HepG2 (cell line): Measurements from ENCODE around the gene SLC22A5. TPM values are rescaled to one million over a fixed set of nuclear protein-coding genes. Genes with fewer than 3 reads are reported as not detected.

Experiments used
- ATAC-seq: fragments of 200-7000 bp; cut with Tn5 transposase; 3 replicates; pipeline ENCODE4 v1.9.1; 2020; ENCODE audit warnings: mild to moderate bottlenecking, moderate library complexity
- BruUV-seq: library from RNA; stranded (reverse); fragments of 400-500 nt; replicated peaks from 2 replicates; lab custom pipeline; 2021; lab: Mats Ljungman, UMichigan
- CTCF ChIA-PET: fragments of 300-600 bp; formaldehyde crosslinking; extraction: SDS; loops from one replicate; lab custom pipeline; 2021; ENCODE audit warnings: low total read pairs, inconsistent platforms, low intra/inter-chr PET ratio; lab: Yijun Ruan, JAX
- POLR2A ChIA-PET: fragments of 350-600 bp; sonication (Branson Sonifier 250); formaldehyde crosslinking; loops from one replicate; lab custom pipeline; 2020; ENCODE audit warnings: antibody characterized with exemption, inconsistent platforms; lab: Yijun Ruan, JAX
- DNase-seq: peaks from one replicate; pipeline ENCODE4 v3.0.0-alpha.2; 2015; ENCODE audit warnings: low spot score
- FAIRE-seq: peaks from 3 replicates; lab custom pipeline; 2011; peaks lifted over from hg19 to GRCh38; lab: Jason Lieb, UNC
- H2AFZ ChIP-seq: one replicate; pipeline ENCODE4 v1.6.1; 2011; ENCODE audit warnings: low read length, inconsistent platforms
- H3K27ac ChIP-seq: fragments of 300-600 bp; 3 replicates; pipeline ENCODE4 v1.8.0; 2011; ENCODE audit warnings: mixed run types, mild to moderate bottlenecking, mixed read lengths, low read length, inconsistent platforms; ENCODE audit not compliant: insufficient read depth; ENCODE audit errors: extremely low read length
- H3K27me3 ChIP-seq, 2 experiments: fragments of 200-600 bp in 1 of 2; 2 replicates in 1 of 2; 3 replicates in 1 of 2; pipeline versions ENCODE4 v1.6.0 to v1.8.0; 2011; ENCODE audit warnings: low read length in 2 of 2, mild to moderate bottlenecking in 2 of 2, moderate library complexity in 2 of 2, inconsistent platforms in 1 of 2; ENCODE audit not compliant: insufficient read depth in 2 of 2, control insufficient read depth in 1 of 2
- H3K36me3 ChIP-seq, 2 experiments: fragments of 200-600 bp in 1 of 2; replicated peaks in 1 of 2; 2 replicates in 1 of 2; 3 replicates in 1 of 2; pipeline versions ENCODE4 v1.5.1 to v1.8.0; 2011; ENCODE audit warnings: low read length in 2 of 2, inconsistent platforms in 1 of 2; ENCODE audit not compliant: insufficient read depth in 2 of 2, control insufficient read depth in 1 of 2
- H3K4me1 ChIP-seq: 2 replicates; pipeline ENCODE4 v1.5.1; 2012; ENCODE audit warnings: low read length, inconsistent platforms; ENCODE audit not compliant: insufficient read depth
- H3K4me2 ChIP-seq: 2 replicates; pipeline ENCODE4 v1.6.0; 2011; ENCODE audit warnings: low read depth, low read length, inconsistent platforms
- H3K4me3 ChIP-seq, 3 experiments: fragments of 200-600 bp in 1 of 3; sonication (generic), shearing (Covaris generic) in 1 of 3; replicated peaks in 1 of 3; 2 replicates each; pipeline ENCODE4 v1.5.1; 2011 to 2016; ENCODE audit warnings: low read length in 3 of 3, inconsistent platforms in 2 of 3, low read depth in 2 of 3, mild to moderate bottlenecking in 2 of 3, control low read depth in 1 of 3, mixed read lengths in 1 of 3; ENCODE audit not compliant: insufficient read depth in 1 of 3
- H3K79me2 ChIP-seq: one replicate; pipeline ENCODE4 v1.6.1; 2011; ENCODE audit warnings: low read length, inconsistent platforms; ENCODE audit not compliant: insufficient read depth
- H3K9ac ChIP-seq: 2 replicates; pipeline ENCODE4 v1.6.0; 2011; ENCODE audit warnings: mild to moderate bottlenecking, low read depth, low read length, inconsistent platforms; ENCODE audit not compliant: insufficient read depth
- H3K9me3 ChIP-seq: 2 replicates; pipeline ENCODE4 v1.5.1; 2012; ENCODE audit warnings: mild to moderate bottlenecking, low read length
- H4K20me1 ChIP-seq: 2 replicates; pipeline ENCODE4 v1.6.0; 2011; ENCODE audit warnings: inconsistent platforms, mild to moderate bottlenecking, low read length, moderate library complexity; ENCODE audit not compliant: insufficient read depth
- ELF1 ChIP-seq: sonication (generic); formaldehyde crosslinking; IDR thresholded peaks from 2 replicates; pipeline ENCODE4 v1.4.0; 2020; ENCODE audit warnings: missing genetic modification reagents
- ELF3 ChIP-seq: IDR thresholded peaks from 2 replicates; pipeline ENCODE4 v1.6.1; 2016; ENCODE audit warnings: missing genetic modification reagents, missing compliant biosample characterization
- HMG20A ChIP-seq: IDR thresholded peaks from 2 replicates; pipeline ENCODE4 v1.6.1; 2016; ENCODE audit warnings: borderline replicate concordance
- PRPF4 ChIP-seq: fragments of 200-400 bp; formaldehyde crosslinking; IDR thresholded peaks from 2 replicates; pipeline ENCODE4 v1.6.1; 2016; ENCODE audit warnings: low read length, low read depth; ENCODE audit not compliant: poor library complexity, severe bottlenecking
- ZKSCAN1 ChIP-seq: fragments of 150-350 bp; IDR thresholded peaks from 2 replicates; pipeline ENCODE4 v1.6.1; 2014; ENCODE audit warnings: low read length
- WGBS: methylation state at CpG from one replicate; pipeline ENCODE4 v1.1.6; 2017; ENCODE audit warnings: low lambda C conversion rate; 5-methylcytosine and 5-hydroxymethylcytosine counted together
- in situ Hi-C: cut with HindIII; loops from 2 replicates; pipeline ENCODE4 v1.10.0; 2017; ENCODE audit warnings: low pct_unique_long_range_greater_than_20kb; ENCODE audit not compliant: extremely low pct_ligation_motif_present
- intact Hi-C: fragments of 100-400 bp; cut with micrococcal nuclease; formaldehyde crosslinking; loops from one replicate; pipeline ENCODE4 v1.10.0; 2022; ENCODE audit not compliant: unreplicated experiment
- polyA plus RNA-seq, 8 experiments: library from polyadenylated mRNA; depleted of rRNA in 3 of 8; stranded (reverse) in 7 of 8; unstranded in 1 of 8; fragments of >200 nt; fragmentation: Illumina TruSeq in 4 of 8; extraction: Trizol in 4 of 8; gene quantifications; 2 replicates each; pipeline versions ENCODE4 v1.2.1 to v1.2.3, GENCODE V29; 2011 to 2016; ENCODE audit warnings: low read depth in 4 of 8, missing spikeins in 1 of 8, mixed read lengths in 1 of 8; ENCODE audit not compliant: insufficient read depth in 1 of 8
- total RNA-seq, 5 experiments: library from RNA; depleted of rRNA; stranded (reverse); fragments of >200 nt; fragmentation: Illumina TruSeq; extraction: Trizol; gene quantifications; 2 replicates each; pipeline ENCODE4 v1.2.3, GENCODE V29; 2016; ENCODE audit warnings: low read depth in 1 of 5
- TF ChIP-seq, protein P1 (sequence below): sonication (generic); formaldehyde crosslinking; IDR thresholded peaks from 2 replicates; pipeline ENCODE4 v1.4.0; 2020; ENCODE audit warnings: missing genetic modification reagents; ENCODE audit errors: not compliant biosample characterization
- TF ChIP-seq, protein P2 (sequence below): IDR thresholded peaks from 2 replicates; pipeline ENCODE4 v1.6.1; 2016; ENCODE audit warnings: missing genetic modification reagents, missing compliant biosample characterization

Gene SLC22A5
- total and polyA plus RNA-seq, 2 of the 13 experiments (the other 11 are each of a cell fraction or from before 2014, with no cell fraction given) = 7.1 to 15.1 TPM

DNA sequence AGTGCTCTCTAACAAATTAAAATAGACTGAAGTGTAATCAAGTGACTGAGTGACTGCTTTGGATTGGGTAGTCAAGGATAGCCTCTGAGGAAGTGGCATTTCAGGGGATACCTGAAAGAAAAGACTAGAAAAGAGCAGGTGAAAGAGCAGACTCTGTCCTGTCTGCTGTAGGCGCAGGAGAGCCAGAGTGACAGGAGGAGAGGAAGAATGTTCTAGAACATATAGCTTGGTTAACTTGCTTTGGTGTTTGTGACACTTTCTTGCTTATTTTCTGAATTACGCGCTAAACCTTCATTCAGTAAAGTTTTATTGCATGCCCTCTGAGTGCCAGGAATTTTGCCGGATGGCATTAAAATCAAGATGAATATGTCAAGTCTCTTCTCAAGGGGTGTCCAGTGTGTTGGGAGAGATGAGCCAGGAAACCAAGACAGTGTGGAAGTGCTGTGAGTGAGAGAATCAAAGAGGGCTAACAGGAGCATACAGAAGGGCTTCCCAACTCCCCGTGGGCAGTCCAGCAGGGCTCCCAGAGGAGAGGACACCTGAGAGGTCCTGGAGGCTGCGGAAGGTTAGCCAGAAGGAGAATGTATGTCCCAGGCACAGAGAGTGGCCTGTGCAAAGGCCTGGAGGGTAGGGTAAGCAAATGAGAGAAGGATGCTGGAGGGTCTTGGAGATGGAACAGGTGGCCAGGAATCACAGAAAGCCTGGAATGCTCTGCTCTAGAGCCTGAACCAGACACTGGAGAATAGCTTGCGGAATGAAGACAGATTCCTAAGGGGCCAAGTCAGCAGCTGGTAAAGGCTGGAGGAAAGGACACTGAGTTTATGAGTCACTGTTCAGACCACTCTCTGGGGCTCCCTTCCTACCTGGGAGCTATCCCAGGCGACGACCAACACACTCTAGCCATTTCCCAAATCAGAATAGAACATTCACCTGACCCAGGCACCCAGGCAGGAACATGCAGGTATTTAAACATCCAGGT, 59.3 kb downstream of the SLC22A5 start (continued):
- TF ChIP-seq, protein P1, sequence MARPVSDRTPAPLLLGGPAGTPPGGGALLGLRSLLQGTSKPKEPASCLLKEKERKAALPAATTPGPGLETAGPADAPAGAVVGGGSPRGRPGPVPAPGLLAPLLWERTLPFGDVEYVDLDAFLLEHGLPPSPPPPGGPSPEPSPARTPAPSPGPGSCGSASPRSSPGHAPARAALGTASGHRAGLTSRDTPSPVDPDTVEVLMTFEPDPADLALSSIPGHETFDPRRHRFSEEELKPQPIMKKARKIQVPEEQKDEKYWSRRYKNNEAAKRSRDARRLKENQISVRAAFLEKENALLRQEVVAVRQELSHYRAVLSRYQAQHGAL (CRISPR knock-in tag) = no peak
- TF ChIP-seq, protein P2, sequence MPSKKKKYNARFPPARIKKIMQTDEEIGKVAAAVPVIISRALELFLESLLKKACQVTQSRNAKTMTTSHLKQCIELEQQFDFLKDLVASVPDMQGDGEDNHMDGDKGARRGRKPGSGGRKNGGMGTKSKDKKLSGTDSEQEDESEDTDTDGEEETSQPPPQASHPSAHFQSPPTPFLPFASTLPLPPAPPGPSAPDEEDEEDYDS (CRISPR knock-in tag) = no peak
- no peak for TF ChIP-seq PRPF4

DNA sequence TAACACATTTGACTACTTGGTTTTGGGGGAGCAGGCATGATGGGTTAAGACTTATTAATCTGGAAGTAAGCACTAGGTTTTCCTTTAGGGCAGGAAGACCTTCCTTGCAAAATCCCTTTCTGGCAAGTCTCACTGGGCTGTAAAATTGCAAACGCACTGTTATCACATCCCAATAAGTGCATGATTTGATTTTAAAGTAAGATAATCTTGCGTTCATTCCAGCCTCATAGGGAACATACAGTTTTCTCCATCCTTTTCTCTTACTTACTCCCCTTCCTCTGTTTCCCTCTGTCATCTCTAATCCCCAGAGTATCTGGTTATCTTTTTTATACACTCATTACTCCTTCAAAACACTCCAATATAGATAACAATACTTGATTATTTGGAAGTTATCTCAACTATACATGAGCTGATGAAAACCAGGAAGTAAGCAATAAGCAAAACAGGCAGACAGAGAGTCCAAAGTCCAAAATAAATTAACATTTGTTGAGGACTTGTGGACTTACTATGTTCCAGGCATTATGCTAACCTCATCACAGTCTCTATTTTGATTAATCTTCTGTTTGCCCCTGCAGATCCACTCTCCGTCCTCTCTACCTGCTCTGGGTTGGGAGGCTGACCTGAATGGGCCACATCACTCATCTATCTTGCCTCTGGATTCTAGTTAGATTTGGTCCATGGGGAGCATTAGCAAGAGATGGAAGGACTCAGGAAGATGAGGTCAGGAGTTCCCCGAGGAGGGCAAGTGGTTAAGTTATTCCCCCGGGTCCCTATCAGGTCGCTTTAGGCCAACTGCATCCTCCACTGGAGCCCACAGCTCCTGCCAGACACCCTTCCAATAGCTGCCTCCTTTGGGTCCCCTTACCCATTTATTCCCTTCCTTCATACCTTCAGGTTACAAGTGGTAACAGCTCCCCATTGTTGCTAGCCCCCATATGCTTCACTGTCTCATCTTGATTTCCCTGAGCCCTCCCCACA, 60.2 kb downstream of the SLC22A5 start:
- intact Hi-C loops = no loop called here
- no peak for FAIRE-seq

More for the DNA sequence above, 60.2 kb downstream of the SLC22A5 start:
- no peak overlapping the region for H3K9ac ChIP-seq
- H3K4me3 ChIP-seq = no peak overlapping the region
- no peaks in the 10 kb centered on the region for H3K36me3 ChIP-seq
- BruUV-seq = no TSS peak
- no peak overlapping the region for H3K4me2 ChIP-seq
- no peaks in the 10 kb centered on the region for H3K27me3 ChIP-seq
- no peak overlapping the region for H2AFZ ChIP-seq
- DNase-seq = peak; percentile 33
- H3K79me2 ChIP-seq = no peaks in the 10 kb centered on the region
- 94% methylated on average over 6 of the region's 6 CpGs for WGBS
- ATAC-seq = no peak
- peaks cover 57% of the 10 kb centered on the region for H3K4me1 ChIP-seq
- no peaks in the 10 kb centered on the region for H3K9me3 ChIP-seq
- in situ Hi-C loops = loop anchor here (10.0 kb wide), 1 partner anchor 65 kb away; the partner anchor contains the start of gene IRF1
- POLR2A ChIA-PET = interaction anchor here (4.5 kb wide), 1 partner anchor 60 kb away, joined by 25 read pairs; the partner anchor contains the start of gene IRF1
- H4K20me1 ChIP-seq = no peaks in the 10 kb centered on the region
- CTCF ChIA-PET = no interaction called here
- peak; percentile 88 for TF ChIP-seq ZKSCAN1
- TF ChIP-seq ELF1 (CRISPR knock-in tag) = peak; percentile 50; the same call in 1 of the 2 replicates
- TF ChIP-seq HMG20A = no peak
- peak; percentile 83 for TF ChIP-seq ELF3 (CRISPR knock-in tag)
- no peak overlapping the region for H3K27ac ChIP-seq
